ENCODE results near the gene FNDC4.

DNA sequence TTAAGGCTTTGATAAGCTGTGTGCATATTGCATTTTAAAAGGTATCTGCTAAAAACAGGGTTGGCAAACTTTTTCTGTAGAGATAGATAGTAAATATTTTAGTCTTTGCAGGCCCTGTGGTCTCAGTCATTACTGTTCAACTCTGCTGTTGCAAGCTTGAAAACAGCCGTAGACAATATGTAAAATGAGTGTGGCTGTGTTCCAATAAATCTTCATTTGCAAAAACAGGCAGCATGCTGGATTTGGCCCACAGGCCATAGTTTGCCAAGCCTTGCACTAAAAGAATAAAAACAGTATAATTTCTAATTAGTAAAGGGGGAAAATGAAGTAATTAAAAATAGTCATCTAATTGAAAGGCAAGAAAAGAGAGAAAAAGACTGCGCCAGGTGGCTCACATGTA, 37.0 kb upstream of the FNDC4 start:
- TF ChIP-seq, protein P1, sequence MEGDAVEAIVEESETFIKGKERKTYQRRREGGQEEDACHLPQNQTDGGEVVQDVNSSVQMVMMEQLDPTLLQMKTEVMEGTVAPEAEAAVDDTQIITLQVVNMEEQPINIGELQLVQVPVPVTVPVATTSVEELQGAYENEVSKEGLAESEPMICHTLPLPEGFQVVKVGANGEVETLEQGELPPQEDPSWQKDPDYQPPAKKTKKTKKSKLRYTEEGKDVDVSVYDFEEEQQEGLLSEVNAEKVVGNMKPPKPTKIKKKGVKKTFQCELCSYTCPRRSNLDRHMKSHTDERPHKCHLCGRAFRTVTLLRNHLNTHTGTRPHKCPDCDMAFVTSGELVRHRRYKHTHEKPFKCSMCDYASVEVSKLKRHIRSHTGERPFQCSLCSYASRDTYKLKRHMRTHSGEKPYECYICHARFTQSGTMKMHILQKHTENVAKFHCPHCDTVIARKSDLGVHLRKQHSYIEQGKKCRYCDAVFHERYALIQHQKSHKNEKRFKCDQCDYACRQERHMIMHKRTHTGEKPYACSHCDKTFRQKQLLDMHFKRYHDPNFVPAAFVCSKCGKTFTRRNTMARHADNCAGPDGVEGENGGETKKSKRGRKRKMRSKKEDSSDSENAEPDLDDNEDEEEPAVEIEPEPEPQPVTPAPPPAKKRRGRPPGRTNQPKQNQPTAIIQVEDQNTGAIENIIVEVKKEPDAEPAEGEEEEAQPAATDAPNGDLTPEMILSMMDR (IDR thresholded peaks at IDR 0.05; ENCODE audit: low read length): no peak
- no peak for TF ChIP-seq EZH2 (optimal IDR thresholded peaks at IDR 0.05; ENCODE audit: low read depth, low read length)

Data from MM.1S (cell line).